Measurements from ENCODE around the gene SLC28A1. TPM values are rescaled to one million over a fixed set of nuclear protein-coding genes. Genes with fewer than 3 reads are reported as not detected.

The SLC28A1 gene
- total and polyA plus RNA-seq, 2 experiments from 2014 or later, result 2.5 to 3.0 TPM

- Histone ChIP-seq H3K79me2 (no peaks in the 10 kb centered on the region), H3K4me1 (ENCODE audit: insufficient read depth) (no peaks in the 10 kb centered on the region), H3K4me3 (no peak overlapping the region), H3K27me3 (no peaks in the 10 kb centered on the region), H4K20me1 (ENCODE audit: insufficient read depth, poor library complexity, severe bottlenecking) (no peaks in the 10 kb centered on the region), H3K9me3 (ENCODE audit: low read depth) (no peaks in the 10 kb centered on the region), H2AFZ (no peak overlapping the region), H3K9me2 (replicated peaks; ENCODE audit: insufficient read depth) (no peaks in the 10 kb centered on the region), H3K4me2 (no peak overlapping the region), H3K36me3 (replicated peaks; ENCODE audit: insufficient read depth, low read depth) (no peaks in the 10 kb centered on the region), H3K27ac (no peak overlapping the region)
- no peak for TF ChIP-seq EZH2phosphoT487 (IDR thresholded peaks at IDR 0.05; ENCODE audit: low read depth, severe bottlenecking, unreplicated experiment)
- TF ChIP-seq EZH2 (IDR thresholded peaks at IDR 0.05; ENCODE audit: borderline replicate concordance), result no peak
- TF ChIP-seq CTCF (IDR thresholded peaks at IDR 0.05; ENCODE audit: poor library complexity), result no peak
- no peak for DNase-seq (ENCODE audit: low spot score)
- WGBS (ENCODE audit: low lambda C conversion rate, missing lambda C conversion rate), result 40% methylated on average over 4 of the region's 4 CpGs
Observed at GRCh38 chr15:84898761-84899160, 14.3 kb downstream of the SLC28A1 start.

- no peaks in the 10 kb centered on the region for H3K9me3 ChIP-seq (ENCODE audit: low read depth)
- DNase-seq (ENCODE audit: low spot score), result no peak
- WGBS (ENCODE audit: low lambda C conversion rate, missing lambda C conversion rate), result 91% methylated on average over 7 of the region's 7 CpGs
- TF ChIP-seq EZH2 (IDR thresholded peaks at IDR 0.05; ENCODE audit: borderline replicate concordance), result no peak
- TF ChIP-seq CTCF (IDR thresholded peaks at IDR 0.05; ENCODE audit: poor library complexity), result no peak
- H3K36me3 ChIP-seq (replicated peaks; ENCODE audit: insufficient read depth, low read depth), result no peaks in the 10 kb centered on the region
- H3K9me2 ChIP-seq (replicated peaks; ENCODE audit: insufficient read depth), result no peaks in the 10 kb centered on the region
- H3K4me3 ChIP-seq, result no peak overlapping the region
- no peaks in the 10 kb centered on the region for H3K27me3 ChIP-seq
- no peaks in the 10 kb centered on the region for H3K79me2 ChIP-seq
- H3K27ac ChIP-seq, result no peak overlapping the region
- H3K4me2 ChIP-seq, result no peak overlapping the region
- H3K4me1 ChIP-seq (ENCODE audit: insufficient read depth), result no peaks in the 10 kb centered on the region
- H2AFZ ChIP-seq, result no peak overlapping the region
- H4K20me1 ChIP-seq (ENCODE audit: insufficient read depth, poor library complexity, severe bottlenecking), result no peaks in the 10 kb centered on the region
Observed at GRCh38 chr15:84899750-84900149, 15.3 kb downstream of the SLC28A1 start.

- Histone ChIP-seq H3K9me2 (replicated peaks; ENCODE audit: insufficient read depth) (no peaks in the 10 kb centered on the region), H3K79me2 (no peaks in the 10 kb centered on the region), H4K20me1 (ENCODE audit: insufficient read depth, poor library complexity, severe bottlenecking) (no peaks in the 10 kb centered on the region), H3K27me3 (no peaks in the 10 kb centered on the region), H3K9me3 (ENCODE audit: low read depth) (no peaks in the 10 kb centered on the region), H3K4me3 (no peak overlapping the region), H3K36me3 (replicated peaks; ENCODE audit: insufficient read depth, low read depth) (no peaks in the 10 kb centered on the region), H3K27ac (no peak overlapping the region), H3K4me1 (ENCODE audit: insufficient read depth) (no peaks in the 10 kb centered on the region), H3K4me2 (no peak overlapping the region), H2AFZ (no peak overlapping the region)
- no peak for TF ChIP-seq EZH2 (IDR thresholded peaks at IDR 0.05; ENCODE audit: borderline replicate concordance)
- TF ChIP-seq CTCF (IDR thresholded peaks at IDR 0.05; ENCODE audit: poor library complexity), result no peak
- no peak for TF ChIP-seq EZH2phosphoT487 (IDR thresholded peaks at IDR 0.05; ENCODE audit: low read depth, severe bottlenecking, unreplicated experiment)
- WGBS (ENCODE audit: low lambda C conversion rate, missing lambda C conversion rate), result 77% methylated on average over 2 of the region's 2 CpGs
- no peak for DNase-seq (ENCODE audit: low spot score)
Observed at GRCh38 chr15:84901540-84901939, 17.1 kb downstream of the SLC28A1 start.

- 94% methylated on average over 2 of the region's 2 CpGs for WGBS (ENCODE audit: low lambda C conversion rate, missing lambda C conversion rate)
- no peaks in the 10 kb centered on the region for H3K79me2 ChIP-seq
- no peaks in the 10 kb centered on the region for H3K27me3 ChIP-seq
- no peak overlapping the region for H3K4me3 ChIP-seq
- no peaks in the 10 kb centered on the region for H3K9me3 ChIP-seq (ENCODE audit: low read depth)
- no peak overlapping the region for H3K27ac ChIP-seq
- H3K36me3 ChIP-seq (replicated peaks; ENCODE audit: insufficient read depth, low read depth), result no peaks in the 10 kb centered on the region
- H3K9me2 ChIP-seq (replicated peaks; ENCODE audit: insufficient read depth), result no peaks in the 10 kb centered on the region
- TF ChIP-seq EZH2phosphoT487 (IDR thresholded peaks at IDR 0.05; ENCODE audit: low read depth, severe bottlenecking, unreplicated experiment) (no peak), CTCF (IDR thresholded peaks at IDR 0.05; ENCODE audit: poor library complexity) (no peak), EZH2 (IDR thresholded peaks at IDR 0.05; ENCODE audit: borderline replicate concordance) (no peak)
- H4K20me1 ChIP-seq (ENCODE audit: insufficient read depth, poor library complexity, severe bottlenecking), result no peaks in the 10 kb centered on the region
- H2AFZ ChIP-seq, result no peak overlapping the region
- H3K4me2 ChIP-seq, result no peak overlapping the region
- no peak for DNase-seq (ENCODE audit: low spot score)
- peaks cover 5% of the 10 kb centered on the region for H3K4me1 ChIP-seq (ENCODE audit: insufficient read depth)
Observed at GRCh38 chr15:84903751-84904150, 19.3 kb downstream of the SLC28A1 start.

Measured in hepatocyte (in vitro differentiated cells).